ELF-1 (cell line): ENCODE data around the gene NRCAM.
"Not testable (repeated sequence)": the region's sequence is repeated elsewhere in the genome, so short reads cannot be mapped to it uniquely, and the experiment has no call there.

Source experiments
- DNase-seq: peaks from one replicate; pipeline ENCODE4 v3.0.0-alpha.2; 2016; ENCODE audit warnings: low read depth, low spot score

NRCAM gene

GRCh38 chr7:108282427-108282996 is 173.7 kb downstream of the NRCAM start:
- DNase-seq, result no peak

- no peak for DNase-seq
Observed at GRCh38 chr7:108280136-108280535, 176.1 kb downstream of the NRCAM start.

GRCh38 chr7:108278776-108279175 is 177.5 kb downstream of the NRCAM start:
- DNase-seq, result no peak

GRCh38 chr7:108278281-108278680 is 178.0 kb downstream of the NRCAM start:
- DNase-seq, result no peak

- not testable (repeated sequence) for DNase-seq
Observed at GRCh38 chr7:108274447-108274846, 181.8 kb downstream of the NRCAM start.

- not testable (repeated sequence) for DNase-seq
Observed at GRCh38 chr7:108272891-108273290, 183.3 kb downstream of the NRCAM start.

- DNase-seq, result no peak
Observed at GRCh38 chr7:108270385-108271015, 185.7 kb downstream of the NRCAM start.

- no peak for DNase-seq
Observed at GRCh38 chr7:108268200-108268820, 187.9 kb downstream of the NRCAM start.

- no peak for DNase-seq
Observed at GRCh38 chr7:108267615-108268014, 188.6 kb downstream of the NRCAM start.

- no peak for DNase-seq
Observed at GRCh38 chr7:108266491-108266890, 189.7 kb downstream of the NRCAM start.

GRCh38 chr7:108266035-108266434 is 190.2 kb downstream of the NRCAM start:
- no peak for DNase-seq

GRCh38 chr7:108265007-108265406 is 191.2 kb downstream of the NRCAM start:
- DNase-seq, result no peak

- no peak for DNase-seq
Observed at GRCh38 chr7:108263425-108263824, 192.8 kb downstream of the NRCAM start.

GRCh38 chr7:108261560-108262255 is 194.5 kb downstream of the NRCAM start:
- no peak for DNase-seq

- DNase-seq, result not testable (repeated sequence)
Observed at GRCh38 chr7:108259447-108259846, 196.8 kb downstream of the NRCAM start.

- no peak for DNase-seq
Observed at GRCh38 chr7:108257954-108258353, 198.3 kb downstream of the NRCAM start.

- DNase-seq, result no peak
Observed at GRCh38 chr7:108254259-108254658, 202.0 kb downstream of the NRCAM start.

GRCh38 chr7:108253275-108254044 is 202.8 kb downstream of the NRCAM start:
- DNase-seq, result no peak

- no peak for DNase-seq
Observed at GRCh38 chr7:108252177-108252576, 204.1 kb downstream of the NRCAM start.

- no peak for DNase-seq
Observed at GRCh38 chr7:108251700-108252099, 204.5 kb downstream of the NRCAM start.

GRCh38 chr7:108249453-108249852 is 206.8 kb downstream of the NRCAM start:
- no peak for DNase-seq

GRCh38 chr7:108248821-108249220 is 207.4 kb downstream of the NRCAM start:
- DNase-seq, result no peak
